HG02884 (cell line): ENCODE measurements around the gene RCC1.
"Not testable (repeated sequence)": the region's sequence is repeated elsewhere in the genome, so short reads cannot be mapped to it uniquely, and the experiment has no call there.

Source experiments
- ATAC-seq: cut with Tn5 transposase; IDR thresholded peaks from one replicate; pipeline ENCODE4 v1.9.1; 2021; ENCODE audit warnings: mild to moderate bottlenecking, moderate library complexity; ENCODE audit not compliant: unreplicated experiment

RCC1 gene

GRCh38 chr1:28510970-28511440, 5.2 kb downstream of the RCC1 start:
- no peak for ATAC-seq

DNA sequence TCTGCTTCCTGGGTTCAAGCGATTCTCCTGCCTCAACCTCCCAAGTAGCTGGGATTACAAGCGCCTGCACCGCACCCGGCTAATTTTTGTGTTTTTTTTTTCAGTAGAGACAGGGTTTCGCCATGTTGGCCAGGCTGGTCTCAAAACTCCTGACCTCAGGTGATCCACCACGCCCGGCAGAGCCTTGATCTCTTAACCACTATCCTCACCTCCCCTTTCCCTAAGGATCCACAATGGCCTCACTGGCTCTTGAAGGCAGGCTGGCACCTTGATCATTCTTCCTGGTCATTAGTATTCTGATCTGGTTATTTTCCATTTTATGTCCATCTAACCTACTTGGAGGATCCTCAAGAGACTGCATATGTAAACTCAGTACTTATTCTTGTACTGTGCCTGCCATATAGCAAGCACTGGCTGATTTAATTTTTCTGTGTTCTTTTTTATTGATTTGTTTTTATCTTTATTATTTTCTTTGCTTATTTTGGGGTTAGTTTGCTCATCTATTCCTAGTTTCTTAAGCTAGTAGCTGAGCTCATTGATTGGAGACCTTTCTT, 6.3 kb downstream of the RCC1 start:
- ATAC-seq = no peak

GRCh38 chr1:28514445-28514933, 8.6 kb downstream of the RCC1 start:
- ATAC-seq = not testable (repeated sequence)

DNA sequence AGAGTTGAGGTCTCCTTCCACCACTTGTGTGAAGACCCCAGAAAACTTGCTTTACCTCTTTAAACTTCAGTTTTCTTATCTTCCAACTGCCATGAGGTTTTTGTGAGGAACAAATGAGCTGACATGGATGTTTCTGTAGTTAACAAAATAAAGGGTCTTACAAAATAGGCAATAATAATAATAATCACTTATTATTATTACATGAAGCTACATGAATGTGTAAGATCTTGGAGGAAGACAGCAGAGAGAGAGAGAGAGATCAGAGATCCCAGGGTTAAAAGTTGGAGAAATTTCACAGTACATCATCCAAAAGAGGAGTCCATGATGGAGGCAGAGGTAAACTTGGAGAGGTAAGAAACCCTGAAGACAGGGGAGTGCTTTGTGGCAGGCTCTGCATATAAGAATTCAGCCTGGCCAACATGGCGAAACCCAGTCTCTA, 10.7 kb downstream of the RCC1 start:
- no peak for ATAC-seq

- ATAC-seq = no peak
Observed at GRCh38 chr1:28517649-28517999, 11.8 kb downstream of the RCC1 start.

DNA sequence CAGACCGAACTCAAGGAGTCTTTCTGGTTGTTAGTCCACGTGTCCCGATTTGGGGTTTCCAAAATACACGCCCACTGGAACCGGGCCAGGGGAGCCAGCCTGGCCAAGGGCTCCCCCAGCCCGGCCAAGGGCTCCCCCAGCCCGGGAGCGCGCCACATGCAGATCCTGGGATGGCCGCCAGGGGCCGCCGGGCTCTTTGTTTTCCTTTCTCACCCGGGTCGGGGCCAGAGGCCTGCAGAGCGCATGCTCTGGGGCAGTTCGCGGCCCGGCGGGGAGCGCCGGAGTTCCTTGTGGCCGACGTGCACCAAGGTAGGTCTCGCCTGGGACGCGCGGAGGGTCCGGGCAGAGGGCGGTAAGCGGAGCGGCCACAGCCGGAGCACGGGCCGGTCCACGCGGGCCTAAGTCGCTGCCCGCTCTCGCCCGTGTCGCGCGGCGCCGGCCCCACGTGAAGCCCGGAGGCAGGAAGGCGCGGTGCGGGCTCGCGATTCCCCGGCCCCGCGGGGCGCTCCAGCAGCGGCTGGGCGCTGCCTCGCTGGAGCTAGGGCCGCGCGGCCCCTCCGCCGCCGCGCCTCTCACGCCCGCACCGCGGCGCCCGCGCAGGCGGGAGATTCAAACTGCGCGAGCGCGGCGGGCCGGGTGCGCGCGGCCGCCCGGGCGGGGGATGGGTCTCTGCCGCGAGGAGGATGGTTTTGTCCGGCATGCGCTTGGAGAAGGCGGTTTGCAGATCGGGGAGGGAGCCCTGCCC, 12.3 kb downstream of the RCC1 start:
- ATAC-seq = no peak

GRCh38 chr1:28518745-28519341, 13.0 kb downstream of the RCC1 start:
- no peak for ATAC-seq

DNA sequence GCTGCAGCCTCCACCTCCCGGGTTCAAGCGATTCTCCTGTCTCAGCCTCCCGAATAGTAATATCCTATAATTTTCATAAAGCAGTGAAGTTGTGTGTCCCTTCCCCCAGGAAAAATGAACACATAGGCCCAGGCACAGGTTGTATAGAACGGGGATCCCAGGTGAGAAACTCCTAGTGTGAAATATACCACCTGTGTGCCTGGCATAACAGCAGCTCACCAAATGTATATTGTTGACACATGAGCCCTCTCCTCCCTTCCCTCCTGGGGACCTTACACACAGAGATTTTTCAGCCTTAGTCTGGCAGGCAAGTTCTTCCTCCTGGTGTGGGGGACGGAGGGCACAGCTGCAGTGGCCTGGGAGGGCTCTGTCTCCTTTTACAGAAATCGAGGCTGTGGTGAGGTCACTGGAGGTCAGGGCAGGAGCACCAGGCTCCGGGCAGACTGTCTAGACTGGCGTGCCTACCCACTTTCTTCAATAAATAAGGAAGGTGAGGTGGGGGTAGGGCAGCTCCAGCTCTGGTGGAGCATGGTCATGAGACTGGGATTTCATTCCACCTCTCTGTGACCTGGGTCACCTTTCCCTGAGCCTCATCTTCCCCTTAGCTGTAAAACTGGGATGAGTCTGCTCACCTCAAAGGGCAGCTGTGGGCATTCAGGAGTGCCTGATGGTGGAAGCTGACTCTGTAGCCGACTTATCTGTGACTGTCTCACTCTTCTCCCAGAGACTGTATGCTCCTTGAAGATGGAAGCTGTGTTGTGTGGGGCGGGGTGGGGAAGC, 14.3 kb downstream of the RCC1 start:
- ATAC-seq = no peak

DNA sequence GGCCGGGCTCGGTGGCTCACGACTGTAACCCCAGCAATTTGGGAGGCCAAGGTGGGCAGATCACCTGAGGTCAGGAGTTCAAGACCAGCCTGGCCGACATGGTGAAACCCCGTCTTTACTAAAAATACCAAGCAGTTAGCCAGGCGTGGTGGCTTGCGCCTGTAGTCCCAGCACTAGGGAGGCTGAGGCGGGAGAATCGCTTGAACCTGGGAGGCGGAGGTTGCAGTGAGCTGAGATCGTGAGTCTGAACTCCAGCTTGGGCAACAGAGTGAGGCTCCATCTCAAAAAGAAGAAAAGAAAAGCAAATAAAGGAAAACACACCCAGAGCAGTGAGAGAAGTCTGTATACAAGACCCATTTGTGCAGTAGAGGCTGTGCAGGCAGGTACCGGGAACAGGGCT, 15.0 kb downstream of the RCC1 start:
- ATAC-seq = not testable (repeated sequence)

GRCh38 chr1:28521502-28522164, 15.8 kb downstream of the RCC1 start:
- no peak for ATAC-seq

- not testable (repeated sequence) for ATAC-seq
Observed at GRCh38 chr1:28522537-28522936, 16.7 kb downstream of the RCC1 start.

GRCh38 chr1:28525002-28525642, 19.3 kb downstream of the RCC1 start:
- not testable (repeated sequence) for ATAC-seq

DNA sequence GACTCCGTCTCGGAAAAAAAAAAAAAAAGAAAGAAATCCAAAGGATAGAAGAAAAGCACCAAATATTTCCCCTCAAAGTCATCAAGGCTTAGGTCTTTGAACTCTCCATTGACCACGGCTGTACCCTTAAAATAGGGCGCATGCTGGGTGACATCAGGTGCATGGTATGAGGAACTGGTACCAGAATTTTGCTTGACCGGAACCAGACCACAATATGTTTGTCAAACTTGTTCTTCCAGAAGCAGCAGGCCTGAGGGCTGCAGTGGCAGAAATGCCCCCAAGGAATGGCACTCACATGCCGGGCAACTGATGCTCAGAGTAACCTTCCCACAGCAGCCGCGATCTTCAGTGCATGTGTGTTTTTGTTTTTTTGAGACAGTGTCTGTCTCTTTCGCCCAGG, 21.0 kb downstream of the RCC1 start:
- no peak for ATAC-seq

DNA sequence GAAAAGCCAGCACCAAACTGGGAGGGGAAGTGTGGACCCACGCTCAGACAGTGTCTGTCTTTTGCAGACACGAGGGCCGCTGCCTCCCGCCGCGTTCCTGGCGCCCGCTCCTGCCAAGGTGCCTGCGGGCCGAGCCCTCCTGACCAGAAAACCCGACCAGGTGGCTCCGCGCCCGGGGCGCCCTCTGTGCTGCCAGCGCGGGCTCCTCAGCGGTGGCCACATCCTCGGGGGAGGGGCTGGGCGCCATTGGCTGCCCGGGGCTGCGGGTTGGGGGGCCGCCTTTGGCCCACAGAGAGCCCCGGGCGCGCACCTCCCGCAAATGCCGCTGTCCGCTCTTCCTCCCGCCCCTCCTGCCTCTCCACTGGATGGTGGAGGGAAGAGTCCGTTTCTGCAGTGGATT, 24.6 kb downstream of the RCC1 start:
- no peak for ATAC-seq

- ATAC-seq = no peak
Observed at GRCh38 chr1:28534671-28535070, 28.8 kb downstream of the RCC1 start.

DNA sequence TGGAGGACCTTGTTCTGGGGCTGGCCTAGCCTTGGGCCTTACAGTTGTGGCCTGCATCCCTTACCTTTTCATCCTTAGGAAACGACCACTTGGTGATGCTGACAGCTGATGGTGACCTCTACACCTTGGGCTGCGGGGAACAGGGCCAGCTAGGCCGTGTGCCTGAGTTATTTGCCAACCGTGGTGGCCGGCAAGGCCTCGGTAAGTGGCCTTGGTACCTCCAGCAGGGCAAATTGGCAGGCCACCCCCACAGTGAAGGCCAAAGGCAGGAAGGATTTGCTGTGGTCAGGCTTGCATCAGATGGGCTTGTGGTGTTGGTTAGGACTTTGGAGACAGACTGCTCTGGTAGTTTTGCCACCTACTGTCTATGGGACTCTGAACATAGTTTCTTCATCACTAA, 29.3 kb downstream of the RCC1 start:
- ATAC-seq = no peak

GRCh38 chr1:28537457-28538199, 31.8 kb downstream of the RCC1 start:
- ATAC-seq = no peak

DNA sequence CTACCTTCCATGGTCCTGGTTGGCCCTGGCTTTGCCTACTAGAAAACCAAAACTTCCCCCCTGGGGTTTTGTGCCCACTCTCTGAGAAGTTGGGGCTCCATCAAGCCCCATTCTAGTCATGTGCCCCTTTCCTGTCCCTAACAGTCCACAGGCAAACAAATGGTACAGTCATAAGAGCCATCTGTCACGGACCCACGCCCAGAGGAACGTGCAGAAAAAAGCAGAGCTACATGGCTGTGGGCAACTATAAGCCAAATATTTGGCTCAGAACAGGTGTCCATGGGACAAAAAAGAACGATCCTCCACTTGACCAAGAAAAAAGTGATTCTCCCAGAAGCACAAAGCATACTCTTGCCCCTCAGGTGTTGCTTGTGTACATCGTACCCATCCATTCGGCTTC, 32.4 kb downstream of the RCC1 start:
- ATAC-seq = no peak

- ATAC-seq = no peak
Observed at GRCh38 chr1:28540651-28541050, 34.8 kb downstream of the RCC1 start.
